ENCODE measurements around the gene PIK3CD. TPM values are rescaled to one million over a fixed set of nuclear protein-coding genes. Genes with fewer than 3 reads are reported as not detected.

The PIK3CD gene
- total and polyA plus RNA-seq, 11 donors = 1.9 to 18.8 (median 4.0) TPM

DNA sequence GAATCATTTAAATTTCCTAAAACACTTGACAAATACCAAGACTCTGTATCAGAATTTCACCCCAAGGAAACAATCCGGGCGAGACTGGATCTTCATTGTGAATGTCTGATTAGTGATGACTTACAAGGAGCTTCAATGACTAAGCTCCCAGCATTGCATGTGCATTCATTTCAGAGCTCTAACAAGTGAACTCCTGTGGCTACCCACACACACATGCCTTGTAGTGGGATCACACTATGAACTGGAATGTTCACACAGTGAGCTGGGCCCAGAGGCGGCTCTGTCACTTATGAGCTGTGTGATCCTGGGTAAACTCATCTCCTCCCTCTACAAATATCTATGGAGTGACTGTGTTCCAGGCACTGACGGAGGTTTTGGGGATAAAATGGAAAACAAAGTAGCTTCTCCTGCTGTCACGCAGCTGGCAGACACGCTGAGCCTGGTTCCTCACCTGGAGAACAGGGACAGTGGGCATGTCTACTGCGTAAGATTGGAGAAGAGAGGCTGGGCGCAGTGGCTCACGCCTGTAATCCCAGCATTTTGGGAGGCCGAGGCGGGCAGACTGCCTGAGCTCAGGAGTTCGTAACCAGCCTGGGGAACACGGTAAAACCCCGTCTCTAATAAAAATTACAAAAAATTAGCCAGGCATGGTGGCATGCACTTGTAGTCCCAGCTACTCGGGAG is 115.4 kb downstream of the PIK3CD start:
- Histone ChIP-seq H3K27me3 (no peaks in the 10 kb centered on the region), H3K4me1 (peaks cover 0 to 4% (median 0%) of the 10 kb centered on the region in 12 donors), H3K9me3 (no peaks in the 10 kb centered on the region), H3K27ac (no peak overlapping the region), H3K4me3 (no peak overlapping the region), H3K36me3 (peaks cover 0 to 13% (median 3%) of the 10 kb centered on the region in 9 donors)
- intact Hi-C loops (cut with DNase I) = no loop called here
- ATAC-seq (no peak), DNase-seq (no peak)
- WGBS, 4 donors = 93 to 97% (median 95%) methylated on average over 15 of the region's 15 CpGs
- TF ChIP-seq, protein P1, sequence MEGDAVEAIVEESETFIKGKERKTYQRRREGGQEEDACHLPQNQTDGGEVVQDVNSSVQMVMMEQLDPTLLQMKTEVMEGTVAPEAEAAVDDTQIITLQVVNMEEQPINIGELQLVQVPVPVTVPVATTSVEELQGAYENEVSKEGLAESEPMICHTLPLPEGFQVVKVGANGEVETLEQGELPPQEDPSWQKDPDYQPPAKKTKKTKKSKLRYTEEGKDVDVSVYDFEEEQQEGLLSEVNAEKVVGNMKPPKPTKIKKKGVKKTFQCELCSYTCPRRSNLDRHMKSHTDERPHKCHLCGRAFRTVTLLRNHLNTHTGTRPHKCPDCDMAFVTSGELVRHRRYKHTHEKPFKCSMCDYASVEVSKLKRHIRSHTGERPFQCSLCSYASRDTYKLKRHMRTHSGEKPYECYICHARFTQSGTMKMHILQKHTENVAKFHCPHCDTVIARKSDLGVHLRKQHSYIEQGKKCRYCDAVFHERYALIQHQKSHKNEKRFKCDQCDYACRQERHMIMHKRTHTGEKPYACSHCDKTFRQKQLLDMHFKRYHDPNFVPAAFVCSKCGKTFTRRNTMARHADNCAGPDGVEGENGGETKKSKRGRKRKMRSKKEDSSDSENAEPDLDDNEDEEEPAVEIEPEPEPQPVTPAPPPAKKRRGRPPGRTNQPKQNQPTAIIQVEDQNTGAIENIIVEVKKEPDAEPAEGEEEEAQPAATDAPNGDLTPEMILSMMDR (IDR thresholded peaks at IDR 0.05) = no peak
- no peak for TF ChIP-seq POLR2A (IDR thresholded peaks at IDR 0.05)

DNA sequence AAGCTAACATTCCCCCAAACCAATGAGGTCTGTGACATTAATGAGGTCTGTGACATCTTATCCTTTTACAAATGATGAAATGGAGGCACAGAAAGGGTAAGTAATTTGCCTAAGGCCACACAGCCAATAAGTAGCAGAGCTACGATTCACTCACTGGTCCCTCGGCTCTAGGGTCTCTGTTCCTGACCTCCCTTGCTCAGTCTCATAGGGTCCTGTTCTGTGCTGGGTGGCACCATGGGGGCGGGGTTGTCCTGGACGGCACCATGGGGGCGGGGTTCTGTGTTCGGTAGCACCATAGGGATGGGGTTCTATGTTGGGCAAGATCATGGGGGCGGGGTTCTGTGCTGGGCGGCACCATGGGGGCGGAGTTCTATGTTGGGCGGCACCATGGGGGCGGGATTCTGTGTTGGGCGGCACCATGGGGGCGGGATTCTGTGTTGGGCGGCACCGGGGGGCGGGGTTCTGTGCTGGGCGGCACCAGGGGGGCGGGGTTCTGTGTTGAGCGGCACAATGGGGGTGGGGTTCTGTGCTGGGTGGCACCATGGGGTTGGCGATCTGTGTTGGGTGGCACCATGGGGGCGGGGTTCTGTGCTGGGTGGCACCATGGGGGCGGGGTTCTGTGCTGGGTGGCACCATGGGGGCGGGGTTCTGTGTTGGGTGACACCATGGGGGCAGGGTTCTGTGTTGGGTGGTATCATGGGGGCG is 116.6 kb downstream of the PIK3CD start:
- Histone ChIP-seq H3K27me3 (no peaks in the 10 kb centered on the region), H3K4me3 (no peak overlapping the region), H3K36me3 (peaks cover 0 to 25% (median 14%) of the 10 kb centered on the region in 9 donors), H3K4me1 (peaks cover 0 to 4% (median 0%) of the 10 kb centered on the region in 12 donors), H3K9me3 (no peaks in the 10 kb centered on the region), H3K27ac (no peak overlapping the region)
- TF ChIP-seq POLR2A (IDR thresholded peaks at IDR 0.05) = no peak
- TF ChIP-seq, protein P1 (IDR thresholded peaks at IDR 0.05) = no peak
- DNase-seq (no peak), ATAC-seq (peak in 1 of 4 donors; percentile 33)
- intact Hi-C loops (cut with DNase I) = no loop called here
- 92 to 98% (median 95%) methylated on average over 10 to 24 of the region's 24 CpGs for WGBS, 4 donors

DNA sequence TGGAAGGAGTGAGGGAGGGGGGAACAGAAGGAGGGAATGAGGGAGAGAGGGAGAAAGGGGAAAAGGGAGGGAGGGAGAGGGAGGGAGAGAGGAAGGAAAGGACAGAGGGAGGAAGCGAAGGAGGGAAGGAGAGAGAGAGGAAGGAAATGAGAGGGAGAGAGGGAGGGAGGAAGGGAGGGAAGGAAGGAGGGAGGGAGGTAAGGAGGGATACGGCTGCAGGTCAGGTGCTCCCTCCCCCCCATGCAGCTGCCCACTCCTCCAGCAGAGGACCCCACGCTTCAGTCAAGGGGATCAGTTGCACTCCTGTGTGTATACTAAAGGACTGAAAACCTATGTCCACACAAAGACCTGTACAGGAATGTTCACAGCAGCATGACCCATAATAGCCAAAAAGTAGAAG is 117.5 kb downstream of the PIK3CD start:
- no peaks in the 10 kb centered on the region for H3K27me3 ChIP-seq
- intact Hi-C loops (cut with DNase I) = no loop called here
- WGBS, 4 donors = 76 to 83% (median 81%) methylated on average over 3 of the region's 3 CpGs
- H3K27ac ChIP-seq = no peak overlapping the region
- DNase-seq (no peak), ATAC-seq (no peak)
- H3K4me1 ChIP-seq = peaks cover 0 to 4% (median 0%) of the 10 kb centered on the region in 12 donors
- H3K36me3 ChIP-seq = peaks cover 0 to 28% (median 12%) of the 10 kb centered on the region in 9 donors
- H3K4me3 ChIP-seq = no peak overlapping the region
- no peaks in the 10 kb centered on the region for H3K9me3 ChIP-seq
- TF ChIP-seq, protein P1 (IDR thresholded peaks at IDR 0.05) = no peak
- TF ChIP-seq POLR2A (IDR thresholded peaks at IDR 0.05) = no peak

DNA sequence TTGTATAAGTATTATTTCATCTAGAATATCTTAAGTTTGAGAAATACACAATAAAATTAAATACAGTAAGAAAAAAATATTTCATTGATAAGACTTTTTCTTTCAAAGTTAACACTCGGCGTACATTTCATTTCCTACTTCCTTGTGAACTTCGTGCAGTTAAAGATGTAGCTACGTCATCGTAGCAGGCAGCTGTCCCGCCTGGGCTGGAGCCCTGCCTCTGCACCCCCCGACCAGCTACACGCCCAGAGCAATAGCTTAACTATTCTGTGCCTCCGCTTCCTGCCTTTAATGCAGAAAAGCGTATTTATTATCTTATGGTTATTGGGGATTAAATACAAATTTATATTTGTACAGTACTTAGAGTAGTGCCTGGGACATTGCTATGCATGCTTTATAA is 118.8 kb downstream of the PIK3CD start:
- 74 to 85% (median 78%) methylated on average over 10 of the region's 10 CpGs for WGBS, 4 donors
- no peak for TF ChIP-seq POLR2A (IDR thresholded peaks at IDR 0.05)
- TF ChIP-seq, protein P1 (IDR thresholded peaks at IDR 0.05) = no peak
- Histone ChIP-seq H3K4me3 (no peak overlapping the region), H3K9me3 (no peaks in the 10 kb centered on the region), H3K4me1 (no peaks in the 10 kb centered on the region), H3K27ac (no peak overlapping the region), H3K27me3 (no peaks in the 10 kb centered on the region), H3K36me3 (peaks cover 0 to 28% (median 12%) of the 10 kb centered on the region in 9 donors)
- peak in 1 of 4 donors; percentile 47 for ATAC-seq
- intact Hi-C loops (cut with DNase I) = no loop called here
- no peak for DNase-seq
